ENCODE results near the gene ZNF469. TPM values are rescaled to one million over a fixed set of nuclear protein-coding genes. Genes with fewer than 3 reads are reported as not detected.

Gene ZNF469
- total and polyA plus RNA-seq, 2 donors (not counting 3 experiments of a cell fraction or from before 2014, with no cell fraction given), result 0.90 to 5.7 TPM

DNA sequence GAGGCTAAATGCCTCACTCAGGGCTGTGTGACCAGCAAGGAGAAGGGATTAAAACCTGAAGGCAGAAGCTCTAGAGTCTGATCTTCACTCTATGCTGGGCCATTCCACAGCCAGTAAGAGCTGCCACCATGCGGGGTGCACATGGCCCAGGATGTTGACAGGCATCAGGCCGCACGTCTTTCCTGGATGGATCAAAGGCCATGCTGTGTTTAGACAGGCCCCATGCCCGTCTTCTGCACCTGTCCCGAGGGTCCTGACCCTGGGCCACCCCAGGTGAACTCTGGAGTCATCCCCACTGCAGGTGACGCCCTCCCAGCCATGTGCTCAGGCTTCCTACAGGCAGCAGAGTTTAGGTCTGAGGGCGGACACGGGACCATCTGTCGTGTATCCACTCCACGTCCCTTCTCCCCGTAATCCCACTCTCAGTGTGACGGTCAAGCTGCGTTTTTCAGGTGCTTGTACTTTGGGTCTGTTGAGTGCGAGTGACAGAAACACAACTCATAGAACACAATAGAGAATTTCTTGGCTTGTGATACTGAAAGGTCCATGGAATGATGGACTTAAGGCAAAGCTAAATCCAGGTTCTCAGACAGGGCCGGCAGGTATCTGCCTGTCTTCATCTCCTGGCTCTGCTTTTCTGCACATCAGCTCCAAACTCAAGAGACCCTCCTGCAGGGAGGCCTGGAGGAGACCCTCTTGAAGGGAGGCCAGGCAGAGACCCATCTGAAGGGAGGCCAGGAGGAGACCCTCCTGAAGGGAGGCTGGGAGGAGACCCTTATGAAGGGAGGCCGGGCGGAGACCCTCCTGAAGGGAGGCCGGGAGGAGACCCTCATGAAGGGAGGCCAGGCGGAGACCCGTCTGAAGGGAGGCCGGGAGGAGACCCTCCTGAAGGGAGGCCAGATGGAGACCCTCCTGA is 13.2 kb downstream of the ZNF469 start:
- ChIA-PET CTCF (no interaction called here), POLR2A (no interaction called here)
- FAIRE-seq, result no peak
- H3K9ac ChIP-seq (replicated peaks; ENCODE audit: extremely low read depth, insufficient read depth, low read length), result no peak overlapping the region
- H2AFZ ChIP-seq (ENCODE audit: low read depth, low read length), result no peak overlapping the region
- no peaks in the 10 kb centered on the region for H3K36me3 ChIP-seq (ENCODE audit: control insufficient read depth in 2 of 2, extremely low read depth in 1 of 2, insufficient read depth in 2 of 2, low read length in 2 of 2)
- H3K27me3 ChIP-seq (ENCODE audit: control insufficient read depth in 2 of 2, insufficient read depth in 2 of 2, low read length in 2 of 2), result peaks cover 6 to 10% of the 10 kb centered on the region in 2 experiments
- no peak overlapping the region for H3K4me3 ChIP-seq (replicated peaks in 1 of 3; ENCODE audit: insufficient read depth in 1 of 3, low read depth in 1 of 3, low read length in 3 of 3)
- intact Hi-C loops (cut with micrococcal nuclease) (no loop called here), dilution Hi-C loops (cut with MboI; ENCODE audit: extremely low pct_ligation_motif_present, low sequenced_read_pairs) (no loop called here)
- BruUV-seq (replicated peaks), result no TSS peak
- H3K79me2 ChIP-seq (ENCODE audit: control insufficient read depth, insufficient read depth, low read length), result no peaks in the 10 kb centered on the region
- no peak for TF ChIP-seq POLR2AphosphoS5 (IDR thresholded peaks at IDR 0.05; ENCODE audit: insufficient read depth, low read depth, low read length)
- TF ChIP-seq MAX (IDR thresholded peaks at IDR 0.05; ENCODE audit: insufficient read depth, insufficient read length), result no peak
- no peak for TF ChIP-seq MYC (IDR thresholded peaks at IDR 0.05; ENCODE audit: low read depth, low read length)
- TF ChIP-seq FOS (IDR thresholded peaks at IDR 0.05; ENCODE audit: borderline replicate concordance, insufficient read depth, low read length), result no peak
- TF ChIP-seq CTCF (IDR thresholded peaks at IDR 0.05; ENCODE audit: extremely low read depth in 1 of 2, insufficient read depth in 1 of 2, low read depth in 1 of 2, low read length in 2 of 2), result no peak
- TF ChIP-seq GATA2 (IDR thresholded peaks at IDR 0.05; ENCODE audit: insufficient read depth, insufficient read length, low read depth, low read length), result no peak
- no peak for TF ChIP-seq JUN (IDR thresholded peaks at IDR 0.05; ENCODE audit: borderline replicate concordance, insufficient read depth, insufficient read length, low read depth)
- no peak for TF ChIP-seq EZH2 (IDR thresholded peaks at IDR 0.05; ENCODE audit: borderline replicate concordance, low read depth, low read length, severe bottlenecking)
- TF ChIP-seq POLR2A (IDR thresholded peaks at IDR 0.05; ENCODE audit: low read depth, low read length), result no peak
- no peaks in the 10 kb centered on the region for H3K9me3 ChIP-seq (replicated peaks; ENCODE audit: control insufficient read depth, insufficient read depth, low read length)
- no peak for DNase-seq (ENCODE audit: low read depth, low spot score)
- H3K4me2 ChIP-seq (ENCODE audit: insufficient read depth, low read length), result no peak overlapping the region
- H4K20me1 ChIP-seq (replicated peaks; ENCODE audit: control insufficient read depth, extremely low read depth, insufficient read depth, low read length), result no peaks in the 10 kb centered on the region
- no peaks in the 10 kb centered on the region for H3K4me1 ChIP-seq (ENCODE audit: control insufficient read depth, extremely low read depth, insufficient read depth, low read length)
- no peaks in the 10 kb centered on the region for H3K9me1 ChIP-seq (replicated peaks; ENCODE audit: control insufficient read depth, extremely low read depth, insufficient read depth, low read length)
- H3K27ac ChIP-seq (ENCODE audit: insufficient read depth, low read depth, low read length), result no peak overlapping the region
